HG03045 (cell line): Measurements from ENCODE around the gene DHX38.

ENCODE experiments used
- ATAC-seq: cut with Tn5 transposase; IDR thresholded peaks from one replicate; pipeline ENCODE4 v1.9.1; 2021; ENCODE audit warnings: mild to moderate bottlenecking, moderate library complexity; ENCODE audit not compliant: unreplicated experiment

DHX38 gene

DNA sequence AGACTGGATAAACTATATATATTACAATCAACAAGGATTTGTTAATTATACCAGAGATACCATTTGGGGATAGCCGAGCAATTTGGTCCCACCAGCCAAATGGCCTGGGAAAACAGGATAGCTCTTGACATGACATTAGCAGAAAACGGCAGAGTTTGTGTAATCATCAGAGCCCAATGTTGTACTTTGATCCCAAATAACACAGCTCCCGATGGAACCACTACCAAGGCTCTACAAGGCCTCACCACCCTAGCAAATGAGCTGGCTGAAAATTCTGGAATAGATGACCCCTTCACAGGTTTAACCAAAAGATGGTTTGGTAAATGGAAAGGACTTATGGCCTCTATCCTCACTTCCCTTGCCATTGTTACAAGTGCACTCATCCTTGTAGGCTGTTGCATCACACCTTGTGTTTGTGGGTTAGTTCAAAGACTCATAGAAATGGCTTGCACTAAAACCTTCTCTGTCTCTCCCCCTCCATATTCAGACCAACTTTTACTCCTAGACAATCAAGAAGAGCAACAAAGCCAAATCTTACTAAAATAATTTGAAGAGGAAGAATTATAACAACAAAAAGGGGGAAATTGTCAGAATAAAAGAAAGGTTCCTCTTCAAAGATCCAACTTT, 9.8 kb upstream of the DHX38 start:
- ATAC-seq = no peak

DNA sequence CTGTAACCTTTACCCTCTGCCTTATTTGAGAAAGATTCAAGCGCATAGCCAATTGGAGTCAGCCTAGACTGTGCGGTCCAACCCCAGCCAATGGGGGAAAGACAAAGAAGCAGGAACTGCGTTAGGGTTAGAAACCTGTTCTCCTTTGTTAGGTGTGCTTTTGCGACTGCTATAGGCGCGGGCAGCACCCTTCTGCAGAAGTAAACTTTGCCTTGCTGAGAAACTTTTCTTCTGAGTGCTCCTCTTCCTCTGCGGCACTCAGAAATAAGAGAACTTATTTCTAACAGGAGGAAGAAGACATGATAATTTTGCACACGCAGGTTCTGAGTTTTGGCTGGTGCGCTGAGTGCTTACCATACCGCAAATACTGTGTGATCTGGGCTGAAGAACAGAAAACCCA, 9.2 kb upstream of the DHX38 start:
- no peak for ATAC-seq

DNA sequence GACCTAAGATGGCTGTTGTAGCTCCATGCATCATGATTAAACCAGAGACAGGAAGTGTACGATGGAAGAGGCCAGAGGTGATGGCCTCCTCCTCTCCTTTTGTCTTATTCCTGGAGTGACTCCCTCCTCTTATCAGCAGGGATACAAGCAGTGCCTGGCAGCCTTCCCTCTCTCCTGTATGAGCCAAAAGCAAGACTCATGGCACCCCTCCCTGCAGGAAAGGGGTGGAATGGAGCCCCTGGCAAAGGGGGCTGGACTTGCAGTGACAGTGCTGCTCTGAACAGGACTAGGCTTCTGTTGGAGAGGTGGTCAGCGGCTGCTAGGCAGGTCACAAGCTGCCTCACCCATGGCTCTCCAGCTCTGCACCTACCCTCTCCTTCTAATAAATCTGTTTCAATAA, 8.6 kb upstream of the DHX38 start:
- no peak for ATAC-seq

DNA sequence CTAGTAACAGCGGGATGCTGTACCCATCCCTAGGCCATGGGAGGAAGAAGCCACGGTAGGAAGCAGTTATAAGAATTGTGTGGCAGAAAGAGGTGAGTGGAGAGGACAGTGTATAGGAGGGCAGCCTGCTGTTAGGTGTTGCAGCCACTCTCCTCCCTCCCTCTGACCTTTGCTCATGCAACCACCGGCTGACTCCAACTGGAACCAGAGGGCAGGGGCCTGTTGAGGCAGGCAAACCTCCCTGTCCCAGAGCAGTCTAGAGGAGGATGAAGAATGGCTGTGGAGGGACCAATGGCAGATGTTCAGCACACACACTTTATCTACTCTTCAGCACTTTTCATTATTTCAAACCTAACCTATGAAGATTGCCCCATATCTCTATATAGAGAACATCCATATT, 2.4 kb upstream of the DHX38 start:
- ATAC-seq = no peak

DNA sequence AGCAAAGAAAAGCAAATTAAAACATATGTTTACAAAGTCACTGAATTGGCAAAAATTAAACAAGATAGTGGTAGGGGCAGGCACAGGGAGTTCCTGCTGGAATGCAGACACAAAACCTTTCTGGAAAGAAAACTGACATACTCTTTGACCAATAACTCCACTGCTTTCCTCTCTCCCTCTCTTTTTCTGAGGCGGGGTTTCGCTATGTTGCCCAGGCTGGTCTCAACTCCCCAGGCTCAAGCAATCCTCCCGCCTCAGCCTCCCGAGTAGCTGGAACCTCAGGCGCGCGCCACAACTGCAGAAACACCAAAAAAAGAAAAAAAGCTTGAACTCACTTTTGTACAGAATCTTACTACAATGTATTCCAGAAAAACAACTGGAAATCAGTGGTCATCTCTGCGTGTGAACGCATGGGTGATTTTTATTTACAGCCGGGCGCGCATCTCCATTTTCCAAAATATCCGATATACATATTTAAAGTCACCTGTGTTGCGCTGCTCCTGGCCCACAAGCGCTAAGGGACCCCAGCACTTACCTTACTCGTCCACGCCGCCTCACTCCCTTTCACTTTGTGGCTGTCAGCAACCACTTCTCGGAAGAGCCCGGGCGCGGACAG, 707 bp upstream of the DHX38 start:
- no peak for ATAC-seq

DNA sequence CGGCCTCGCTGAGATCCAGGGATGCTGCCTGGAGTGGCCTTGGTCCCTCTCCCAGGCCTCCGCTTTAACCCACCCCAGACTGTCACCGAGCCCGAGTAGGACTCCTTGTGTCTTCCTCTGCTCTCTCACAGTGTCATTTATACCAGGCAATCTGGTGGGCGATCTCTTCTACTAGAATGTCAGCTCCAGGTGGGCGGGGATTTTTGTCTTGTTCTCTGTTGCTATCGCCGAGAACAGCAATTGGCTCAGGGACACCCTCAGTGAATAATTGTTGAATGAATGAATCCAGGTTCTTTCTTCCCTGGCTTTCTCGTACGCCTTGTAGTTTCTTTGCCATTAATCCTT, 591 bp downstream of the DHX38 start:
- ATAC-seq = no peak

DNA sequence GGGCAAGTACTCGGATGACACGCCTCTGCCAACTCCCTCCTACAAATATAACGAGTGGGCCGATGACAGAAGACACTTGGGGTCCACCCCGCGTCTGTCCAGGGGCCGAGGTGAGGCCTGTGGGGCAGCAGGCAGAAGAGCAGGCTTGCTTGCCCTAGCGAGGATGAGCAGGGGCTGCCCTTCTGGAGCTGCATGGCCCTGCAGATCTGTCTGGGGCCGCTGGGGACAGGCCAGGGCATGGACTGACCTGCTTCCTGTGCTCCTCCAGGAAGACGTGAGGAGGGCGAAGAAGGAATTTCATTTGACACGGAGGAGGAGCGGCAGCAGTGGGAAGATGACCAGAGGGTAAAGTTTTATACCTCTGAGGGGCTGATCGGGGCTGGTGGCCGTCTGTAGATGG, 5.3 kb downstream of the DHX38 start:
- ATAC-seq = no peak

DNA sequence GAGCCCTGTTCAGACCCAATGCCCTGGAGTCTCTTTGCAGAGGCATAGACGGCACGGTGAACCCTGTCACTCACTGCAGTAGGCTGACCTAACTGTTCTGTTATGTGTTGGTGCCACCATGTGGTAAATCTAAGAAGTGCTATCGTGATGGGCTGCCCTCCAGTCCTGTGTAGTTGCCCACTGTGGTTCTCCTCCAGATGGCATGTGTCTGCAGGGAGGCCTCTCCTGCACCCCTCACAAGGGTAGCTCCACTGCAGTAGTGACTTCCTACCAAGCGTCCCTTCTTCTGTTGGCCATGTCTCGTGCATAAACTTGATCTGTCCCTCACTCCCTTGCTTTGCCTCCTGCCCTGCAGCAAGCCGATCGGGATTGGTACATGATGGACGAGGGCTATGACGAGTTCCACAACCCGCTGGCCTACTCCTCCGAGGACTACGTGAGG, 5.8 kb downstream of the DHX38 start:
- ATAC-seq = no peak

DNA sequence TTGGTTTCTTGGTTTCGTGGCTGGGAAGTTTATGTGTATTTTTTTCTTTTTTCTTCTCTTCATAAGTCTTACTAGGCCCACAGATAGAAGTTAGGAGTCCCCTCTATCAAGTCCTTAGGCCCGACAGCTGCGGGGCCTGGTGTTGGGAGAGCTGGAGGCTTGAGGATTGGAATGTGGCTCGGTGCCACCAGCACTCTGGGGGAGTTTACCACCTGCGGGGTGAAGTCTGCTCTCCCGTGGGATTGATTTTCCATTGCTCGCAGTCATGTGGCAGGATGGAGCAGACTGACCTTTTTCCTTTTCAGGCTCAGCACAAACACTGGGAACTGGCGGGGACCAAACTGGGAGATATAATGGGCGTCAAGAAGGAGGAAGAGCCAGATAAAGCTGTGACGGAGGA, 7.5 kb downstream of the DHX38 start:
- ATAC-seq = no peak

DNA sequence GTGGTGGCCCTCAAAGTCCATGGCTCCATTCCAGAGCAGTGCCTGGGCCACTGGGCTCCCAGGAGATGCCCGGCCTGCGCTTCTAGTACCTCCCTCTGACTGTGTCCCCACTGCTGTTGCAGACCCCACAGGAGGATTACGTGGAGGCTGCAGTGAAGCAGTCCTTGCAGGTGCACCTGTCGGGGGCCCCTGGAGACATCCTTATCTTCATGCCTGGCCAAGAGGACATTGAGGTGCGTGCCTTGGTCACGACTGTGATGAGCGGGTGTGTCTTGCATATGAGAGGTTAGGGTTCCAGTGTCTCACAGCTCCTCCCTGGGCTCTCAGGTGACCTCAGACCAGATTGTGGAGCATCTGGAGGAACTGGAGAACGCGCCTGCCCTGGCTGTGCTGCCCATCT, 11.3 kb downstream of the DHX38 start:
- ATAC-seq = no peak

DNA sequence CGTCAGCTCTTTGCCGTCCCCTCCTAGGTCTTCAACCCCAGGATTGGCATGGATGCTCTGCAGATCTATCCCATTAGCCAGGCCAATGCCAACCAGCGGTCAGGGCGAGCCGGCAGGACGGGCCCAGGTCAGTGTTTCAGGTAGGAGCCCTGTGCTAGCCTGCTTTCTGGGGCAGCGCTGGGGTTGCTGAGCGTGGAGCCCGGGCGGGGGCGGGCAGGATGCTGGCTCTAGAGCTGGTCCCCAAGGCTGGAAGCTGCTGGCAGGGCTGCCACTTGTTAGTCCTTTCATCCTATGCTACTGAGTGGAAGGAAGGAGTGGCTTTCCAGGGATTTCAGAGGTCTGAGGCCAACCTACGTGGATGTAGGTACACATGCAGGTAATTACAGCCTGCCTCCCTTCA, 12.3 kb downstream of the DHX38 start:
- no peak for ATAC-seq

DNA sequence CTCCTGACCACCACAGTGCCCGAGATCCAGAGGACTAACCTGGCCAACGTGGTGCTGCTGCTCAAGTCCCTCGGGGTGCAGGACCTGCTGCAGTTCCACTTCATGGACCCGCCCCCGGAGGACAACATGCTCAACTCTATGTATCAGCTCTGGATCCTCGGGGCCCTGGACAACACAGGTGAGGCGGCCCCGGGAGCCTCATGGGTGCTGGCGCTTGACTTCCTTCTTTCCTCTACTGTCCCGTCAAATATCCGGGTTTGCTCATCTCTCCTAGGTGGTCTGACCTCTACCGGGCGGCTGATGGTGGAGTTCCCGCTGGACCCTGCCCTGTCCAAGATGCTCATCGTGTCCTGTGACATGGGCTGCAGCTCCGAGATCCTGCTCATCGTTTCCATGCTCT, 13.7 kb downstream of the DHX38 start:
- no peak for ATAC-seq

DNA sequence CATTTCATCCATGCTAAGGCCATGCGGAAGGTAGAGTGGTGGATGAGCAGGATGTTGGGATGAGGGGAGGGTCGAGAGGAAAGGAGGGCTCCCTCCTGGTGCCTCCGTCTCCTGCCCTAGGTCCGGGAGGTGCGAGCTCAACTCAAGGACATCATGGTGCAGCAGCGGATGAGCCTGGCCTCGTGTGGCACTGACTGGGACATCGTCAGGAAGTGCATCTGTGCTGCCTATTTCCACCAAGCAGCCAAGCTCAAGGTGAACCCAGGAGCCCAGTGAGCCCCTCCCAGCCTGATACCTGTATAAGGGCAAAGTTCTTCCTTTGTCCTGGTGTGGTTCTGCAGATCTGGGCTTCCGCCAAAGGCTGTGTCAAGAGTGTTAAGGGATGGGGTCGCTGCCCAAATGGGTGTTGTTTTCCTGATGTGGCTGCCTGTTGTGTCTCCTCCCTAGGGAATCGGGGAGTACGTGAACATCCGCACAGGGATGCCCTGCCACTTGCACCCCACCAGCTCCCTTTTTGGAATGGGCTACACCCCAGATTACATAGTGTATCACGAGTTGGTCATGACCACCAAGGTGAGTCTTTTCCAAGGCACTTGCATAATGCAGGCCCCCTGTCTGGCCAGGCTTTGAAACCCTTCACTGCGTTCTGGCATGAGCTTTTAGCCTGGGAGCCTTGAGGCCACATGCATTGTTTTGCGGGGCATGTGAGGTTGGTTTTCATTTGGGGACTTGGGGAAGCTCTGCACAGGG, 14.9 kb downstream of the DHX38 start:
- ATAC-seq = no peak

DNA sequence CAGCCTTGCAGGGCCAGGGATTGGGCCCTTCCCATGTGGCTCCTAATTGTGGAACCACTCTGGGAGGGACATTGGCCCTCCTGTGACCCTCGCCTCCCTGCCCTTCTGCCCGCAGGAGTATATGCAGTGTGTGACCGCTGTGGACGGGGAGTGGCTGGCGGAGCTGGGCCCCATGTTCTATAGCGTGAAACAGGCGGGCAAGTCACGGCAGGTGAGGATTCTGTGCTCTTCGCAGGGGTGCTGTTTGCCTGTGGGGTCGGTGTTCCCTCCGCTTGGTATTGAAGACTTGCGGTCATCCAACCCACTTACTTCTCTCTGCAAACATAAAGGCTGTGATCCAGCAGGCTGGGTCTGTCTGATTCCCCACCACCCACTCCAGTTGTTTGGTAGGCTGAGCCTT, 15.7 kb downstream of the DHX38 start:
- no peak for ATAC-seq

DNA sequence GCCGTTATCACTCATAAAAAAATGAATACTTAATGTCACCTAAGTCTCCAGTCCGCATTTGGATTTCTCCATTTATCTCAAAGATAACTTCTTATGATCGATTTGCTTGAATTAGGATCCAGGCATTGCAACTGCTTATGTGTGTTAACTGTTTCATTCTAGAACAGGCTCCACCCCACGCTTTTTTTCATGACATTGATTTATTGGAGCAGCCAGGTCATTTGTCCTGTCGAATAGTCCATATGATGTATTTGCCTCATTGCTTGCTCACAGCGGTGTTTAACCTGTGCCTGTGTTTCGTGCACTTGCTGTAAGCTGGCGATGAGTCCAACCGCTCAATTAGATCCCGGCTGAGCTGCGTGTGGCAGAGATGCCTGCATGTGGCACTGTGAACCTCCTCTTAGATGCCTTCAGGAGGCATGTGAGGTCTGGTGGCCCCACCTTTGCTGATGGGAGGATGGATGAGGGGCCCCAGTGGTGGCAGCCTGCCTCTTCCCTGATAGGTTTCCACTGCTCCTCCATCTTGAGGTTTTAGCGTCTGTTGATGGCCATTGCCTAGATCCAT, 16.4 kb downstream of the DHX38 start:
- ATAC-seq = no peak

DNA sequence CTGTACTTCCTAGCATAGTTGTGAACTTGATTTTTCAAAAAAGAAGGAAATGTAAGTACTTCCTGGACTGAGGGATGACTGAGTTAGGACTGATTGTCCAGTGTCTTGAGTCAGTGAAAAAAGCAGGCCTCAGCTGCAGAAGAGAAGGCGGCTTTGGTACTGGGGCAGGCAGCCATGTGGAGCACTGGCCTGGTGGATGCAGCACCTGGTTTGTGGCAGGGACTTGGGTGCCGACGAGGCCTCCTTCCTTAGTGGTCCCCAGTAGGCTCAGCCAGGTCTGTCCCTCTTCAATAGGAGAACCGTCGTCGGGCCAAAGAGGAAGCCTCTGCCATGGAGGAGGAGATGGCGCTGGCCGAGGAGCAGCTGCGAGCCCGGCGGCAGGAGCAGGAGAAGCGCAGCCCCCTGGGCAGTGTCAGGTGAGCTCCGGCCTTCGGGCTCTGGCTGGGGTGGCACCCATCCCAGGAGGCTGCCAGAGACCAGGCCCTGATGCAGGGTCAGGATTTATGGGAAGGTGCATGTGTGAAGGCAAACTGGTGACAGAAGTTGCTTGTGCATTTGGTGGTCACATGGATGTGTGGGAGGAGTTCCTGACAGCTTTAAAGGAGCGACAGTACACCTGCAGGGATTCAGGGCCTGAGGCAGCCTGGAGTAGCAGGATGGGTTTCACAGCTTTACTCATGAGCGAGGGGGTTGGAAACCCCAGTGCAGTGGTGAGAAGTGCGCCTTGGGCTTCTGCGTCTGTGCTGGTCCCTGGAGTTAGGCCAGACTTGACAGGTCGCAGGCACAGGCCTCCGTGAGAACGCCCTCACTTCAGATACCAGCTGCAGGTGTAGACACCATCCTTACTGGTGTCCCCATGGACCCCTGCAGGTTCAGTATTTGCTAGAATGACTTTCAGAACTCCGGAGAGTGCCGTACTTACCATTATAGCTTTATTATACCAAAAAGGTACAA, 17.3 kb downstream of the DHX38 start:
- no peak for ATAC-seq

DNA sequence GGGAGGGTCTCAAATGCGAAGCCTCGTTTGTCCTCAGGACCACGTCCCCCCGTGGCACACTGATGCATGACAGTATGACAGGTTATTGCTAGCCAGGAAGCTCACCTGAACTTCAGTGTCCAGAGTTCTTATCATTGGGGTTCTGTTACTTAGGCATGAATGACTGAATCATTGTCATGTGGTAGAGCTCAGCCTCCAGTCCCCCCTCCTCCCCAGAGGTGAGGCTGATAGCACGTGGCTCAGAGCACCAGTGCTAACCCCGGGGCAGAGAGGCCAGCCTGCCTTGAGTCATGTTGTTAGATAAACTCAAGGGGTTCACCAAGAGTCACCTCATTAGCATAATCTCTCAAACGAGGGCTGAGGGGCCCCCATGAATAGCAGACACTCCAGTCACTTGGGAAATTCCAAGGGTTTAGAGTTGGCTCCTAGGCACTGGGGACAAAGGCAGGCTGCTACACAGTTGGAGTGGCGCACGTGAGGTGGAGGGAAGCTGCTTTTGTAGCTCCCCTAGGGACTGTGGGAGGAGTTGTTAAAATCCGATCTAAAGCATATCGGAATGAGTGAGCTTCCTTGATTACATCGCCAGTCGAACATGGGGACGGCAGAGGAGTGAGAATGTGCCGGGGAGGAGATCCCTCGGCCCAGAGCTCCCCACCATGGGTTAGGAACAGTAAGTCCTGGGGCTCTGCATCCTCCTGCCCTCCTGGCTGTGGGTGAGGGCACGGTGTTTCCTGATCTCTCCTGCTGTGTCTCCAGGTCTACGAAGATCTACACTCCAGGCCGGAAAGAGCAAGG, 18.2 kb downstream of the DHX38 start:
- no peak for ATAC-seq

DNA sequence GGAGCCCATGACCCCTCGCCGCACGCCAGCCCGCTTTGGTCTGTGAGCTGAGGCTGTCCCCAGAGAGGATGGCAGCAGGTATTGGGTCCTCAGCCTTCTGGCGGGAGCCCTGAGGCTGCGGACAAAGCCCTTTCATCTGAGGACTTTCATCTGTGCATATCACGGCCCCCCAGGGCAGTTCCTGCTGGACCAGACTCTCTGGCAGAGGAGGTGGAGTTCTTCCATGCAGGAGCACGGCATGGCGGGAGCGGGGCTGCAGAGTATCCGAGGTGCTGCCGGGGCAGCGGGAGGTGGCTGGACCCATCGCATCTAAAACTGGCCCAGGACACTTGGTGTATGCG, 18.8 kb downstream of the DHX38 start:
- ATAC-seq = no peak

DNA sequence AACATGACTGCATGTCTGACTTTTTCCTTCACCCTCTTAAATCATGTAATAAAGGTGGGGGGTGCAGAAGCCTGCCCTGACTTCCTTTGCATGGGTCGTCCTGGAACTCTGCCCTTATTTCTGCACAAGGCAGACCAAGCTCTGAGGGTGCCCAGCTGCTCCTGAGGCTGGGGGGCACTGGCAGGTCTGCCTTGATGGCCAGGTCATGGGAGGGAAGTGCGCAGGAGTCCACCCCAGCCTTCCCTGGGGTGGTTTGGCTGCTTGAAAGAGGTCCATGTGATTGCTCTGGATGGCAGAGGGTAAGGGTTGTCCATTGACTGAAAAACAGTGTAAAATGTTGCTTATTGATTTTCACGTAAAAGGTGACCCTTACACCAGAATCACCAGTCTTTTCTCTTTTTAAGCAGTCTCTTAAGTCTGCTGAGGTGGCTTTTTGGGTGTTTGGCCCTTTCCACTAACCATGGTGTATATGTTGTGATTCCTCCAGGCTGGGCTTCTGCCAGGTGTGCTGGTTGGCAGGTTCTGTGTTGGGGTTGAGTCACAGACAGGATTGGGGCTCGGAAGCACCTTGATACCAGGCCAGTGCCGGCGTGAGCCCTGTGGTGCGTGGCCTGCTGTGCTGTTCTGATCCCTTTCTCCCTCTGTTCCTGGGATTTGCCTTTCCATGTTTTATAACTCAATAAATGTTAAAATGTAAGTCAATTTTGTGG, 19.4 kb downstream of the DHX38 start:
- ATAC-seq = no peak

DNA sequence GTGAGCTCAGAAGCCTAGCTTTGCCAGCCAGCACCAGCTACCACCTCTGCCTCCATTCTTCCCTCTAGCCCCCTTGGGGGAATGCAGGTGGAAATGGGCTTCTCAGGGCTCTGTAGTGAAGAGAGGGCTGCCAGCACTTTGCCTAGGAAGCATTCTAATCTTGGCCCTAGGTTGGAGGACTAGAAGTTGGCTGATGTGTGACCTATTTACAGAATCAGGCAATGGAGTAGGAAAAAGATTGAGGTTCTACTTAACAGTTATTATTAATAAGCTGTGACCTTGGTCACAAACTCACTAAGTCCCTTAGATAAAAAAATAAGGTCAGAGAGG, 19.9 kb downstream of the DHX38 start:
- no peak for ATAC-seq
